Measurements from ENCODE around the gene TBC1D4.

The TBC1D4 gene

GRCh38 chr13:75485286-75486062, 3.5 kb upstream of the TBC1D4 start:
- DNase-seq (ENCODE audit: low spot score): peak; percentile 67

GRCh38 chr13:75482820-75483079, 781 bp upstream of the TBC1D4 start:
- DNase-seq (ENCODE audit: low spot score): no peak

- no peak for DNase-seq (ENCODE audit: low spot score)
Measured at GRCh38 chr13:75481176-75482069, 546 bp downstream of the TBC1D4 start.

- no peak for DNase-seq (ENCODE audit: low spot score)
Measured at GRCh38 chr13:75480671-75481175, 1.2 kb downstream of the TBC1D4 start.

- no peak for DNase-seq (ENCODE audit: low spot score)
Measured at GRCh38 chr13:75479102-75479740, 2.7 kb downstream of the TBC1D4 start.

- DNase-seq (ENCODE audit: low spot score): no peak
Measured at GRCh38 chr13:75478659-75479058, 3.3 kb downstream of the TBC1D4 start.

- DNase-seq (ENCODE audit: low spot score): no peak
Measured at GRCh38 chr13:75474956-75475355, 7.0 kb downstream of the TBC1D4 start.

GRCh38 chr13:75473468-75473867, 8.5 kb downstream of the TBC1D4 start:
- no peak for DNase-seq (ENCODE audit: low spot score)

GRCh38 chr13:75470676-75471075, 11.3 kb downstream of the TBC1D4 start:
- no peak for DNase-seq (ENCODE audit: low spot score)

GRCh38 chr13:75469047-75469446, 12.9 kb downstream of the TBC1D4 start:
- DNase-seq (ENCODE audit: low spot score): no peak

GRCh38 chr13:75468602-75469001, 13.4 kb downstream of the TBC1D4 start:
- no peak for DNase-seq (ENCODE audit: low spot score)

- no peak for DNase-seq (ENCODE audit: low spot score)
Measured at GRCh38 chr13:75468098-75468497, 13.9 kb downstream of the TBC1D4 start.

- DNase-seq (ENCODE audit: low spot score): no peak
Measured at GRCh38 chr13:75467040-75467728, 14.8 kb downstream of the TBC1D4 start.

- no peak for DNase-seq (ENCODE audit: low spot score)
Measured at GRCh38 chr13:75465236-75465635, 16.7 kb downstream of the TBC1D4 start.

- DNase-seq (ENCODE audit: low spot score): no peak
Measured at GRCh38 chr13:75461314-75461713, 20.7 kb downstream of the TBC1D4 start.

- DNase-seq (ENCODE audit: low spot score): no peak
Measured at GRCh38 chr13:75460644-75461043, 21.3 kb downstream of the TBC1D4 start.

GRCh38 chr13:75458696-75459422, 23.1 kb downstream of the TBC1D4 start:
- DNase-seq (ENCODE audit: low spot score): peak; percentile 33

- DNase-seq (ENCODE audit: low spot score): no peak
Measured at GRCh38 chr13:75455962-75456361, 26.0 kb downstream of the TBC1D4 start.

GRCh38 chr13:75454497-75454896, 27.5 kb downstream of the TBC1D4 start:
- no peak for DNase-seq (ENCODE audit: low spot score)

- DNase-seq (ENCODE audit: low spot score): no peak
Measured at GRCh38 chr13:75452564-75452963, 29.4 kb downstream of the TBC1D4 start.

GRCh38 chr13:75447493-75447892, 34.5 kb downstream of the TBC1D4 start:
- DNase-seq (ENCODE audit: low spot score): no peak
